PFSK-1 (cell line): ENCODE data around the gene SIL1.

ENCODE experiments used
- FOXP2 ChIP-seq: optimal IDR thresholded peaks from 2 replicates; pipeline ENCODE3; 2011; ENCODE audit warnings: borderline replicate concordance, control low read depth, inconsistent platforms; ENCODE audit not compliant: insufficient read depth; ENCODE audit errors: extremely low read length, extremely low read depth
- REST ChIP-seq, 2 experiments: IDR thresholded peaks; 2 replicates each; pipeline versions ENCODE4 v1.6.1 to v1.8.0; 2011 to 2012; ENCODE audit warnings: low read depth in 2 of 2, low read length in 2 of 2, control low read depth in 1 of 2, inconsistent platforms in 1 of 2, mild to moderate bottlenecking in 1 of 2, moderate library complexity in 1 of 2; ENCODE audit not compliant: insufficient read depth in 1 of 2
- SIN3A ChIP-seq: IDR thresholded peaks from 2 replicates; pipeline ENCODE4 v1.6.1; 2012; ENCODE audit warnings: mild to moderate bottlenecking, low read length, moderate library complexity, borderline replicate concordance; ENCODE audit not compliant: insufficient read depth
- TAF1 ChIP-seq: IDR thresholded peaks from 2 replicates; pipeline ENCODE4 v1.6.1; 2012; ENCODE audit warnings: low read length, control low read depth, borderline replicate concordance; ENCODE audit not compliant: insufficient read depth

GRCh38 chr5:139117342-139117884 lies 80.8 kb downstream of the SIL1 start:
- TF ChIP-seq SIN3A (no peak), REST (IDR thresholded peaks at IDR 0.05; ENCODE audit: insufficient read depth in 1 of 2, low read depth in 2 of 2, low read length in 2 of 2) (no peak), TAF1 (no peak), FOXP2 (no peak)
